Stomach smooth muscle (tissue), 2 donors: Measurements from ENCODE around the gene PRLH.

Source experiments
- H3K27ac ChIP-seq: one replicate; pipeline ENCODE4 v1.7.0; 2013; ENCODE audit warnings: mild to moderate bottlenecking, low read length, inconsistent platforms
- H3K27me3 ChIP-seq, 2 donors: one replicate each; pipeline ENCODE4 v1.7.0; 2013; ENCODE audit warnings: low read length in 2 of 2; ENCODE audit not compliant: insufficient read depth in 2 of 2, control insufficient read depth in 1 of 2
- H3K36me3 ChIP-seq, 2 donors: one replicate each; pipeline ENCODE4 v1.7.0; 2013; ENCODE audit warnings: low read length in 2 of 2; ENCODE audit not compliant: control insufficient read depth in 2 of 2, insufficient read depth in 2 of 2
- H3K4me1 ChIP-seq: one replicate; pipeline ENCODE4 v1.7.0; 2013; ENCODE audit warnings: low read length; ENCODE audit not compliant: control insufficient read depth, insufficient read depth
- H3K4me3 ChIP-seq, 2 donors: one replicate each; pipeline ENCODE4 v1.7.0; 2013; ENCODE audit warnings: low read length in 2 of 2
- H3K9ac ChIP-seq, 2 donors: one replicate each; pipeline ENCODE4 v1.7.0; 2013; ENCODE audit warnings: low read length in 2 of 2, mild to moderate bottlenecking in 1 of 2
- H3K9me3 ChIP-seq, 2 donors: one replicate each; pipeline ENCODE4 v1.7.0; 2013; ENCODE audit warnings: low read length in 2 of 2; ENCODE audit not compliant: control insufficient read depth in 2 of 2
- donor health status: healthy.
- donor health status: Pancreatic carcinoma.

PRLH gene

GRCh38 chr2:237552908-237553307 lies 13.5 kb upstream of the PRLH start:
- H3K9me3 ChIP-seq = peaks cover 3 to 4% of the 10 kb centered on the region in 2 donors
- no peaks in the 10 kb centered on the region for H3K36me3 ChIP-seq
- no peak overlapping the region for H3K4me3 ChIP-seq
- no peak overlapping the region for H3K9ac ChIP-seq
- no peaks in the 10 kb centered on the region for H3K27me3 ChIP-seq
- H3K27ac ChIP-seq = no peak overlapping the region
- H3K4me1 ChIP-seq = peaks cover 7% of the 10 kb centered on the region

DNA sequence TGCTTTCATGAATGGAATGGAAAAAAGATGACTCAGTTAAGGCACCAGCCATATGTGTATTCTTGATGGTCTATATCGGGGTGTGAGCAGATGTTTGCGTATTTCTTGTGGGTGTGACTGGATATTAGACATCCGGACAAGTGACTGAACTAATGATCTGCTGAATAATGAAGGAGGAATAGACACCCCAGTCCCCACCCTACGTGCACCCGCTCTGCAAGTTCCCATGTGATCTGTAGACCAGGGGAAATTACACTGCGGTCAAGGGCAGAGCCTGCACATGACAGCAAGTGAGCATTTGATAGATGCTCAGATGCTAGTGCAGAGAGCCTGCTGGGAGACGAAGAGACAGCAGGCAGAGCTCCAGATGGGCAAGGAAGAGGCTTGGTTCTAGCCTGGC lies 12.4 kb upstream of the PRLH start:
- H3K27me3 ChIP-seq = no peaks in the 10 kb centered on the region
- peaks cover 13% of the 10 kb centered on the region for H3K4me1 ChIP-seq
- H3K4me3 ChIP-seq = no peak overlapping the region
- no peaks in the 10 kb centered on the region for H3K36me3 ChIP-seq
- peaks cover 3 to 4% of the 10 kb centered on the region in 2 donors for H3K9me3 ChIP-seq
- H3K27ac ChIP-seq = no peak overlapping the region
- no peak overlapping the region for H3K9ac ChIP-seq

DNA sequence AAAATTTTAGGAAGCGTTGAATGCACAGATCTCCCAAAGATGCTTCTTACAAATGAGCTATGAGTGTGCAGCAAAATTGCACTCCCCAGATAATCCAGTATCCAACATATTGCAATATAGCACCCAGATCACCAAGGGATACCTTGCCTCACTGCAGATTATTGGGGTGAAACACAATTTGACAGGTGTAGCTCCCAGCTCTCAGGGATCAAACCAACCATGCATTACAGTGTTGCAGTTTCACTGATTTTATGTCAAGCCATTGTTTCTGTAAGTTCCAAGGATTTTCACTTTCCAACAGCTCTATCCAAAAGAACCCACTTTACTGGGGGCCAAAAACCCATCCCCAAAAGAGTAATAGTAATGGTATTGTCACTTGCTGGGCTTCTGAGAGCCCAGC lies 10.8 kb upstream of the PRLH start:
- no peaks in the 10 kb centered on the region for H3K36me3 ChIP-seq
- no peak overlapping the region for H3K27ac ChIP-seq
- H3K9ac ChIP-seq = no peak overlapping the region
- no peak overlapping the region for H3K4me3 ChIP-seq
- peaks cover 3 to 4% of the 10 kb centered on the region in 2 donors for H3K9me3 ChIP-seq
- peaks cover 18% of the 10 kb centered on the region for H3K4me1 ChIP-seq
- H3K27me3 ChIP-seq = no peaks in the 10 kb centered on the region

GRCh38 chr2:237556773-237557632 lies 9.4 kb upstream of the PRLH start:
- Histone ChIP-seq H3K9me3 (peaks cover 3 to 4% of the 10 kb centered on the region in 2 donors), H3K27me3 (no peaks in the 10 kb centered on the region), H3K36me3 (no peaks in the 10 kb centered on the region), H3K27ac (no peak overlapping the region), H3K9ac (no peak overlapping the region), H3K4me1 (peaks cover 11% of the 10 kb centered on the region), H3K4me3 (no peak overlapping the region)

- Histone ChIP-seq H3K4me3 (no peak overlapping the region), H3K36me3 (no peaks in the 10 kb centered on the region), H3K27ac (no peak overlapping the region), H3K9me3 (peaks cover 3 to 4% of the 10 kb centered on the region in 2 donors), H3K9ac (no peak overlapping the region), H3K27me3 (no peaks in the 10 kb centered on the region), H3K4me1 (peaks cover 11% of the 10 kb centered on the region)
Measured at GRCh38 chr2:237557633-237558015, 8.8 kb upstream of the PRLH start.

DNA sequence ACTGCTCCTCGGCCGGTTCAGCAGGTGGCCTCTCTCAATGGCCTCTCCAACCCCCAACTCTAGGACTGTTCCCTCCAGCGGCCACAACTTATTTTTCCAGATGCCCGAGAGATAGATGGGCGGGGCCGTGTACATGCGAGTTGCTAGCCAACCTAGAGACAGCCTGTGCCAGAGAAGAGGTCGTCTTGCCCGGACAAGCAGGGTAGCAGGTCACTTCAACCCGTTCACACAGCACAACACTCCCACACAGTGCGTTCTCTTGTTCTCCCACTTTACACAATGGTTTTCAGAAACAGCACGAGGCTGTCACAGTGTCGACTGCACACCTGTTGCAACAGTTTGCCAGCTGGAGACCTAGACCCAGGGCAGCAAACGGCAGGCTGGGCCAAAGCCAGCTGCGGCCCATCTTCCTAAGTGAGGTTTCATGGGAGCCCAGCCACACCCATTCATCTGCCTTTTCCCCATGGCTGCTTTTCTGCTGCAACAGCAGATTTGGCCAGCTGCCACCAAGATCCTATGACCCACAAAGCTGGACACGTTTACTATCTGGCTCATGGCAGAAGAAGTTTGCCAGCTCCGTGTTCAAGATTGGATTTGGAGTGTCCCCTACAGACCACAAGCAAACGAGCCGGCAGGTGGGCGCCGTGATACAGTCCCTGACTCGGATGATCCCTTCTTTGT lies 7.3 kb upstream of the PRLH start:
- no peaks in the 10 kb centered on the region for H3K36me3 ChIP-seq

GRCh38 chr2:237561221-237561620 lies 5.2 kb upstream of the PRLH start:
- Histone ChIP-seq H3K27ac (no peak overlapping the region), H3K9me3 (no peaks in the 10 kb centered on the region), H3K27me3 (peaks cover 0 to 9% of the 10 kb centered on the region in 2 donors), H3K36me3 (no peaks in the 10 kb centered on the region), H3K4me1 (peaks cover 11% of the 10 kb centered on the region), H3K4me3 (no peak overlapping the region), H3K9ac (no peak overlapping the region)

More for the DNA sequence above, 7.3 kb upstream of the PRLH start:
- peaks cover 0 to under 1% of the 10 kb centered on the region in 2 donors for H3K27me3 ChIP-seq
- H3K9me3 ChIP-seq = peaks cover 3 to 4% of the 10 kb centered on the region in 2 donors
- H3K4me1 ChIP-seq = peaks cover 11% of the 10 kb centered on the region
- H3K27ac ChIP-seq = no peak overlapping the region
- H3K4me3 ChIP-seq = no peak overlapping the region
- no peak overlapping the region for H3K9ac ChIP-seq

GRCh38 chr2:237563816-237564215 lies 2.6 kb upstream of the PRLH start:
- Histone ChIP-seq H3K9ac (no peak overlapping the region), H3K27me3 (peaks cover 0 to 9% of the 10 kb centered on the region in 2 donors), H3K4me3 (no peak overlapping the region), H3K9me3 (no peaks in the 10 kb centered on the region), H3K4me1 (peaks cover 7% of the 10 kb centered on the region), H3K36me3 (no peaks in the 10 kb centered on the region), H3K27ac (no peak overlapping the region)

- no peak overlapping the region for H3K9ac ChIP-seq
- no peak overlapping the region for H3K4me3 ChIP-seq
- peaks cover 0 to 9% of the 10 kb centered on the region in 2 donors for H3K27me3 ChIP-seq
- no peaks in the 10 kb centered on the region for H3K4me1 ChIP-seq
- no peak overlapping the region for H3K27ac ChIP-seq
- no peaks in the 10 kb centered on the region for H3K36me3 ChIP-seq
- no peaks in the 10 kb centered on the region for H3K9me3 ChIP-seq
Measured at GRCh38 chr2:237564526-237565131, 1.7 kb upstream of the PRLH start.

GRCh38 chr2:237565974-237566373 lies 400 bp upstream of the PRLH start:
- no peaks in the 10 kb centered on the region for H3K36me3 ChIP-seq
- H3K4me1 ChIP-seq = no peaks in the 10 kb centered on the region
- peaks cover 0 to 9% of the 10 kb centered on the region in 2 donors for H3K27me3 ChIP-seq
- H3K9ac ChIP-seq = no peak overlapping the region
- no peak overlapping the region for H3K4me3 ChIP-seq
- no peak overlapping the region for H3K27ac ChIP-seq
- H3K9me3 ChIP-seq = no peaks in the 10 kb centered on the region
